Fibroblast of lung (primary cell): ENCODE measurements around the gene RYR2.

ENCODE experiments used
- EZH2 ChIP-seq: IDR thresholded peaks from 2 replicates; pipeline ENCODE4 v1.5.1; 2012; ENCODE audit warnings: low read length, control low read depth, mild to moderate bottlenecking; ENCODE audit errors: missing control alignments
- TF ChIP-seq, protein P1 (sequence below), 2 donors: IDR thresholded peaks in 1 of 2; conservative IDR thresholded peaks in 1 of 2; 1 replicate in 1 of 2; 2 replicates in 1 of 2; pipeline ENCODE4 v1.5.1; 2011 to 2012; ENCODE audit warnings: low read length in 2 of 2, control low read depth in 1 of 2, inconsistent platforms in 1 of 2, low read depth in 1 of 2, mild to moderate bottlenecking in 1 of 2

DNA sequence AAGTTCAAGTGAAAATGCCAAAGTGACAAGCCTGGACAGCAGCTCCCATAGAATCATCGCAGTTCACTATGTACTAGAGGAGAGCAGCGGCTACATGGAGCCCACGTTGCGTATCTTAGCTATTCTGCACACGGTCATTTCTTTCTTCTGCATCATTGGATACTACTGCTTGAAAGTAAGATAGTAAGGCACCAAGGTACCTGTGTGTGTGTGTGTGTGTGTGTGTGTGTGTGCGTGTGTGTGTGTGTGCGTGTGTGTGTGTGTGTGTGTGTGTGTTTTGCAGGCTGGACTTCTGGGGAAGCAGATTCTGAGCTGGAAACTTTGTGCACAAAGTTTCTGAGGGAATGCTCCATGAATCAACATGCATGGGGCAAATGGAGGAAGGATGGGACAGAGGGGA, 750.2 kb downstream of the RYR2 start:
- TF ChIP-seq, protein P1, sequence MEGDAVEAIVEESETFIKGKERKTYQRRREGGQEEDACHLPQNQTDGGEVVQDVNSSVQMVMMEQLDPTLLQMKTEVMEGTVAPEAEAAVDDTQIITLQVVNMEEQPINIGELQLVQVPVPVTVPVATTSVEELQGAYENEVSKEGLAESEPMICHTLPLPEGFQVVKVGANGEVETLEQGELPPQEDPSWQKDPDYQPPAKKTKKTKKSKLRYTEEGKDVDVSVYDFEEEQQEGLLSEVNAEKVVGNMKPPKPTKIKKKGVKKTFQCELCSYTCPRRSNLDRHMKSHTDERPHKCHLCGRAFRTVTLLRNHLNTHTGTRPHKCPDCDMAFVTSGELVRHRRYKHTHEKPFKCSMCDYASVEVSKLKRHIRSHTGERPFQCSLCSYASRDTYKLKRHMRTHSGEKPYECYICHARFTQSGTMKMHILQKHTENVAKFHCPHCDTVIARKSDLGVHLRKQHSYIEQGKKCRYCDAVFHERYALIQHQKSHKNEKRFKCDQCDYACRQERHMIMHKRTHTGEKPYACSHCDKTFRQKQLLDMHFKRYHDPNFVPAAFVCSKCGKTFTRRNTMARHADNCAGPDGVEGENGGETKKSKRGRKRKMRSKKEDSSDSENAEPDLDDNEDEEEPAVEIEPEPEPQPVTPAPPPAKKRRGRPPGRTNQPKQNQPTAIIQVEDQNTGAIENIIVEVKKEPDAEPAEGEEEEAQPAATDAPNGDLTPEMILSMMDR (conservative IDR thresholded peaks at IDR 0.05 in 1 of 2, IDR thresholded peaks at IDR 0.05 in 1 of 2; ENCODE audit: low read depth in 1 of 2, low read length in 2 of 2) = no peak
- TF ChIP-seq EZH2 = no peak
